Gastrocnemius medialis (tissue), 4 donors: Measurements from ENCODE around the gene DTWD2.

ENCODE experiments used
- CTCF ChIP-seq, 5 experiments: fragments of 450-650 bp in 3 of 5; fragments of 200-600 bp in 2 of 5; sonication (generic) in 2 of 5; IDR thresholded peaks in 4 of 5; conservative IDR thresholded peaks in 1 of 5; 1 replicate in 4 of 5; 2 replicates in 1 of 5; pipeline ENCODE4 v1.5.1; 2016 to 2019; ENCODE audit warnings: antibody characterized with exemption in 5 of 5, mild to moderate bottlenecking in 3 of 5, moderate library complexity in 3 of 5
- POLR2A ChIP-seq, 2 donors: fragments of 450-650 bp; IDR thresholded peaks; one replicate each; pipeline ENCODE4 v1.6.1; 2017; ENCODE audit warnings: antibody characterized with exemption in 2 of 2, mild to moderate bottlenecking in 2 of 2, moderate library complexity in 2 of 2

GRCh38 chr5:118931564-118931963 lies 56.8 kb downstream of the DTWD2 start:
- TF ChIP-seq CTCF (IDR thresholded peaks at IDR 0.05 in 4 of 5, conservative IDR thresholded peaks at IDR 0.05 in 1 of 5) (no peak), POLR2A (IDR thresholded peaks at IDR 0.05) (no peak)
